Mononuclear cell (primary cell): ENCODE results near the gene CNOT11. TPM values are rescaled to one million over a fixed set of nuclear protein-coding genes. Genes with fewer than 3 reads are reported as not detected.
"Not testable (repeated sequence)": the region's sequence is repeated elsewhere in the genome, so short reads cannot be mapped to it uniquely, and the experiment has no call there.

ENCODE experiments used
- H3K27me3 ChIP-seq: 2 replicates; pipeline ENCODE4 v1.6.0; 2011; ENCODE audit warnings: low read length, control low read depth; ENCODE audit not compliant: insufficient read depth
- H3K4me1 ChIP-seq: 2 replicates; pipeline ENCODE4 v1.5.1; 2011; ENCODE audit warnings: mild to moderate bottlenecking, low read length, control low read depth; ENCODE audit not compliant: insufficient read depth
- H3K4me3 ChIP-seq: 2 replicates; pipeline ENCODE4 v1.5.1; 2011; ENCODE audit warnings: mild to moderate bottlenecking, low read length, moderate library complexity
- H3K9me3 ChIP-seq: 2 replicates; pipeline ENCODE4 v1.5.1; 2011; ENCODE audit warnings: low read depth, mild to moderate bottlenecking, control low read depth, low read length
- total RNA-seq: library from RNA; depleted of rRNA; stranded (reverse); fragments of >200 nt; gene quantifications from one replicate; pipeline ENCODE4 v1.2.3, GENCODE V29; 2012

CNOT11 gene
- total RNA-seq, 1 donor: 53.5 TPM

DNA sequence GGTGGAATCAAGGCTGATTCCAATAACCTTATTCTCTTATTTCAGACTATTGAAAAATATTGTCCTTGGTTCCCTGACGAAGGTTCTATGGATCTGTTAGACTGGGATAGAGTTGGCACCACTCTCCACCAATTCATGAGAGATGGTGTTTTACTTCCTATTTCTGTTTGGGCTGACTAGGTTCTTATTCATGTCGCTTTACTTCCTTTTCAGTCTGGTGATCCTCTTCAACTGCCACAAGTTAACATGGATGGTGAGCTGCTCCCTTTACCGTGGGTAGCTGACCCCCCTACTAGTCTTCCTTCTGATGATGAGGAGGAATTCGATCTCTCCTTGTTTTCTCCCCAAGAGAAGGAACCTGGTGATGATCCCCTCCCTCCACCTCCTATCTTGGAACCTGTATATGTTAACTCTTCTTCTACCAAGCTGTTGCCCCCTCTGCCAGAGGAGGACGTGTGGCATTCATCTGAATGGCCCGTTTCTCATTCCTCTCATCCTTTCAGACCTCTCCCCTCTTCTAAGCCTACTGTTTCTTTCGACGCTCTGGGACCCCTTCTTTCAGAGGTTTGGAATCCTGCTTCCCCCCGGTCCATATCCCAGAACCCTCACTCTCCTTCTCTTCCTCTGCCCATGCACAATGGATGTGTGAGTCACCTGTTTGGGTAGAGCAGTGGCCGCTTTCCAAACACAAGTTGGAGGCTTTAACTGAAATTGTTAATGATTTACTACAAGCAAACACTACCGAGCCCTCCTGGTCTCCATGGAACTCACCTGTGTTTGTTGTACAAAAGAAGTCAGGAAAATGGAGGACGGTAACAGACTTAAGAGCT is 13.5 kb upstream of the CNOT11 start:
- H3K9me3 ChIP-seq: no peaks in the 10 kb centered on the region
- peaks cover 3% of the 10 kb centered on the region for H3K4me1 ChIP-seq
- H3K4me3 ChIP-seq: no peak overlapping the region
- H3K27me3 ChIP-seq: no peaks in the 10 kb centered on the region

- H3K4me1 ChIP-seq, H3K9me3 ChIP-seq, H3K4me3 ChIP-seq, H3K27me3 ChIP-seq: not testable (repeated sequence)
Observed at GRCh38 chr2:101239760-101240118, 12.9 kb upstream of the CNOT11 start.

- H3K4me1 ChIP-seq, H3K27me3 ChIP-seq, H3K9me3 ChIP-seq, H3K4me3 ChIP-seq: not testable (repeated sequence)
Observed at GRCh38 chr2:101240694-101241093, 12.0 kb upstream of the CNOT11 start.

GRCh38 chr2:101241158-101241557 is 11.5 kb upstream of the CNOT11 start:
- Histone ChIP-seq H3K9me3 (no peaks in the 10 kb centered on the region), H3K27me3 (no peaks in the 10 kb centered on the region), H3K4me1 (peaks cover 3% of the 10 kb centered on the region), H3K4me3 (no peak overlapping the region)

GRCh38 chr2:101244373-101244772 is 8.3 kb upstream of the CNOT11 start:
- H3K4me1 ChIP-seq, H3K27me3 ChIP-seq, H3K9me3 ChIP-seq, H3K4me3 ChIP-seq: not testable (repeated sequence)

- H3K9me3 ChIP-seq, H3K4me3 ChIP-seq, H3K4me1 ChIP-seq, H3K27me3 ChIP-seq: not testable (repeated sequence)
Observed at GRCh38 chr2:101244899-101245298, 7.8 kb upstream of the CNOT11 start.

DNA sequence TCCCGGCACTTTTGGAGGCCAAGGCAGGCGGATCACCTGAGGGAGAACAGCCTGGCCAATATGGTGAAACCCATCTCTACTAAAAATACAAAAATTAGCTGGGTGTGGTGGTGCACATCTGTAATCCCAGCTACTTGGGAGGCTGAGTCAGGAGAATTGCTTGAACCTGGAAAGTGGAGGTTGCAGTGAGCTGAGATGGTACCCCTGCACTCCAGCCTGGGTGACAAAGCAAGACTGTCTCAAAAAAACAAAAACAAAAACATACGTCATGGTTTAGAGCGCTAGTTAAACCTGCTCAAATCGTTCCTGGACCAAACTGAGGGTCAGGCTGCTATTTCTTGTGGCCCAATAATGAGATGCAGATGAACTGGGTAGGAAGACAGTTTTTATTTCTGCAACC is 7.2 kb upstream of the CNOT11 start:
- H3K9me3 ChIP-seq, H3K4me1 ChIP-seq, H3K27me3 ChIP-seq, H3K4me3 ChIP-seq: not testable (repeated sequence)

GRCh38 chr2:101248756-101249155 is 3.9 kb upstream of the CNOT11 start:
- peaks cover 16% of the 10 kb centered on the region for H3K4me1 ChIP-seq
- H3K4me3 ChIP-seq, H3K9me3 ChIP-seq, H3K27me3 ChIP-seq: not testable (repeated sequence)

DNA sequence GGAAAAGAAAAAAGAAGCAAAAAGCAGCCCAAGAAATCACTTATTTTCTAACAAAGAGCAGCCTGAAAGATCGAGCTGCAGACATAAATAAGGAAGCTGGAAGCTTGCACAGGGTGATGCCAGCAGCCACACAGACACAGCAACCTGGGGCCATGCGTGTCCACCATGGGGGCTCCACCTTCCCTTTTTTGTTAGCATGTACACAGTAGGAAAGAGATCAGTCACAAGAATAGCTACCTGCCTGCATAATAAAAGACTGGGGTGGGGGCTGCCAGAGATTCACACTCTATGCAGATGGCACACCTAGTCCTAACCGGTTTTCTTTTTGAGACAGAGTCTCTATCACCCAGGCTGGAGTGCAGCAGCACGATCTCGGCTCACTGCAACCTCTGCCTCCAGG is 2.9 kb upstream of the CNOT11 start:
- Histone ChIP-seq H3K27me3 (no peaks in the 10 kb centered on the region), H3K4me1 (peaks cover 26% of the 10 kb centered on the region), H3K4me3 (no peak overlapping the region), H3K9me3 (no peaks in the 10 kb centered on the region)

DNA sequence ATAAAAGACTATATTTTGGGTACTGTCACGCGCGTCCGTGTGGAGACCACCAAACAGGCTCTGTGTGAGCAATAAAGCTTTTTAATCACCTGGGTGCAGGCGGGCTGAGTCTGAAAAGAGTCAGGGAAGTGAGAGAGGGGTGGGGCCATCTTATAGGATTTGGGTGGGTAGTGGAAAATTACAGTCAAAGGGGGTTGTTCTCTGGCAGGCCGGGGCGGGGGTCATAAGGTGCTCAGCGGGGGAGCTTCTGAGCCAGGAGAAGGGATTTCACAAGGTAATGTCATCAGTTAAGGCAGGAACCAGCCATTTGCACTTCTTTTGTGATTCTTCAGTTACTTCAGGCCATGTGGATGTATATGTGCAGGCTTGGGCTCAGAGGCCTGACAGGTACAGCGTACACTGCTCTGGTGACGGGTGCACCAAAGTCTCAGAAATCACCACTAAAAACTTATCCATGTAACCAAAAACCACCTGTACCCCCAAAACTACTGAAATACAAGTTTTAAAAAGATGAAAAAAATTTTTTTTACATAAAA is 1.4 kb upstream of the CNOT11 start:
- not testable (repeated sequence) for H3K27me3 ChIP-seq, H3K4me3 ChIP-seq, H3K9me3 ChIP-seq
- peaks cover 41% of the 10 kb centered on the region for H3K4me1 ChIP-seq

DNA sequence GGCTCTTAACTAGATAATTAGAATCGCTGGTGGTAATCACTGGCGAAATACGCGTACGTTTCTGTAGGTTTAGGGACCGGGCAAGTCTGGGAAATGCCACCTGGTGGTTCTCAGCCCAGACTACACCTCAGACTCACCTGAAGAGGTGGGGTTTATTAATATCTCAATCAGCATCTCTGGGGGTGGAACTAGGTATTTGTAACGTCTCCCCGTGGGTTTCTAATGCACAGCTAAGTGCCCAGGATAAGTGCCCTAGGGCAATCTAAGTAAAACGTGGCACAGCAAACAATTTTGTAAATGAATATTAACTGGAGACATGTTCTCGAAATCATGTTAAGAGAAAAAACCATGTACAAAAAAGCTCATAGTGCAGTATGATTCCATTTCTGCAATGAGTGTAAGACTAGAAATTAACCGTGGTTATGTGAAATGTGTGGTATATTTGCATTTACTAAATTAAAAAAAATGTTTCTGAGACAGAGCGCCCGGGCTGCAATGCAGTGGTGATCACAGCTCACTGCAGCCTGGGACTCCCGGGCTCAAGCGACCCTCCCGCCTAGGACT is 760 bp upstream of the CNOT11 start:
- peaks cover 46% of the 10 kb centered on the region for H3K4me1 ChIP-seq
- H3K4me3 ChIP-seq: peak overlapping the region; percentile 94
- H3K27me3 ChIP-seq: no peaks in the 10 kb centered on the region
- no peaks in the 10 kb centered on the region for H3K9me3 ChIP-seq

DNA sequence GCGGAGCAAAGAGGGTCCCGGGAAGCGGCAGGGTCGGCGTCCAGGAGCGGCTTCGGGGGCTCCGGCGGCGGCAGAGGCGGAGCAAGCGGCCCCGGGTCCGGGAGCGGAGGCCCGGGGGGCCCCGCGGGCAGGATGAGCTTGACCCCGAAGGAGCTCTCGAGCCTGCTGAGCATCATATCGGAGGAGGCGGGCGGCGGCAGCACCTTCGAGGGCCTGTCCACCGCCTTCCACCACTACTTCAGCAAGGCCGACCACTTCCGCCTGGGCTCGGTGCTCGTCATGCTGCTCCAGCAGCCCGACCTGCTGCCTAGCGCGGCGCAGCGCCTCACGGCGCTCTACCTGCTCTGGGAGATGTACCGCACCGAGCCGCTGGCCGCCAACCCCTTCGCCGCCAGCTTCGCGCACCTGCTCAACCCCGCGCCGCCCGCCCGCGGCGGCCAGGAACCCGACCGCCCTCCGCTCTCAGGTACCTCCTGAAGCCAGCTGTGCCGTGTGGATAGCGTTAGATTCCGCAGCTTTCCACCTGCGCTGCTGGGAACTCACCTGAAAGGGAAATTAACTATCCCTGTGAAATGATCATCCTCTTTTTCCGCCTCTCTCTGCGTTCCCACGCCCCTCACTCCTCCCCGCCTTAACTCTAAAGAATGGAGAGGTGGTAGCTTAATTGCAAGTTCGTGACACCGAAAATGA is 472 bp downstream of the CNOT11 start:
- Histone ChIP-seq H3K9me3 (no peaks in the 10 kb centered on the region), H3K27me3 (no peaks in the 10 kb centered on the region), H3K4me1 (peaks cover 46% of the 10 kb centered on the region), H3K4me3 (peak overlapping the region; percentile 94)

DNA sequence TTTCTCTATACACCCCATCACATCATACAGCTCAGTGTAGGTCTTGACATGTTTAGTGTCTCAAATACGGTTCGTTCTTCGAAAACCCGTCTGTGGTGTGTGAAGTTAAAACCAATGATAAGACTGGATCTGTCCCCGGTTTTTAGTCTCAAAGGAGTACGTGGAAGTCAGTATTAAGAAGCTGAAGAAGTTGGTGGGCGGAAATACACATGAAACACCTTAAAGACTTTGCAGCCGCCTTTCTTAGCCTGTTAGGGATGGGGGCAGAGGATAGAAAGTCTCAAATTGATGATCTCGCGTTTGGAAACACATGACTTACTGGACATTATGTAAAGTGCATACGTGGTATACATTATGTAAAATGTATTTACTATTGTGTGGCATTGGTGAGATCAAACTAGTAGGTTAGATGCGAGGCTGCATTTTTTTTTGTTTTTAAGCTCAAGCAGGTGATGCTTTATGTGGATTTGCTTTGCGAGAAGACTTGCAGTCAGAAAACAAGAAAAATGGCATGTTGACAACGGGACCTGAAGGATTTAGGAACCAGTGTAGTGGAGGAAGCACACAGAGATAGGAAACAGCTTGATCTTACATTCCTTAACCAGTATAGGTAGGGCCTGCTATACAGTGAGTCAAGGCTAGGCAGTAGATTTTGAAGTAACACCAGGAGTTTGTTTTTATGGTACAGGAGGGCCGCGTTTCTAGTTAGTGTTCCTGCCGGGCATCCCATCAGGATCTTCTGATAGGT is 1.2 kb downstream of the CNOT11 start:
- no peaks in the 10 kb centered on the region for H3K27me3 ChIP-seq
- H3K9me3 ChIP-seq: no peaks in the 10 kb centered on the region
- H3K4me3 ChIP-seq: peak overlapping the region; percentile 94
- H3K4me1 ChIP-seq: peaks cover 46% of the 10 kb centered on the region

GRCh38 chr2:101255501-101255900 is 2.8 kb downstream of the CNOT11 start:
- Histone ChIP-seq H3K9me3 (no peaks in the 10 kb centered on the region), H3K27me3 (no peaks in the 10 kb centered on the region), H3K4me3 (no peak overlapping the region), H3K4me1 (peaks cover 46% of the 10 kb centered on the region)

- Histone ChIP-seq H3K4me3 (no peak overlapping the region), H3K27me3 (no peaks in the 10 kb centered on the region), H3K4me1 (peaks cover 46% of the 10 kb centered on the region), H3K9me3 (no peaks in the 10 kb centered on the region)
Observed at GRCh38 chr2:101256316-101256715, 3.6 kb downstream of the CNOT11 start.
